Osteocyte (in vitro differentiated cells): ENCODE results near the gene ITPR1. TPM values are rescaled to one million over a fixed set of nuclear protein-coding genes. Genes with fewer than 3 reads are reported as not detected.
"Not testable (repeated sequence)": the region's sequence is repeated elsewhere in the genome, so short reads cannot be mapped to it uniquely, and the experiment has no call there.

Source experiments
- DNase-seq: peaks from one replicate; pipeline ENCODE4 v3.0.0; 2021; ENCODE audit warnings: mixed read lengths; ENCODE audit not compliant: unreplicated experiment; ENCODE audit errors: extremely low spot score
- H3K27ac Mint-ChIP-seq: one replicate; pipeline ENCODE4 v1.8.0; 2021; ENCODE audit warnings: mild to moderate bottlenecking, mixed read lengths; ENCODE audit not compliant: unreplicated experiment
- H3K27me3 Mint-ChIP-seq: one replicate; pipeline ENCODE4 v1.8.0; 2021; ENCODE audit warnings: mixed read lengths; ENCODE audit not compliant: unreplicated experiment
- H3K36me3 Mint-ChIP-seq: one replicate; pipeline ENCODE4 v1.8.0; 2021; ENCODE audit warnings: mixed read lengths; ENCODE audit not compliant: unreplicated experiment
- H3K4me1 Mint-ChIP-seq: one replicate; pipeline ENCODE4 v1.8.0; 2021; ENCODE audit warnings: mixed read lengths; ENCODE audit not compliant: unreplicated experiment
- H3K4me3 Mint-ChIP-seq: one replicate; pipeline ENCODE4 v1.8.0; 2021; ENCODE audit warnings: mild to moderate bottlenecking, moderate library complexity, mixed read lengths; ENCODE audit not compliant: unreplicated experiment
- H3K9me3 Mint-ChIP-seq: one replicate; pipeline ENCODE4 v1.8.0; 2021; ENCODE audit warnings: mixed read lengths; ENCODE audit not compliant: unreplicated experiment
- total RNA-seq: library from RNA; stranded (reverse); gene quantifications from 2 replicates; pipeline ENCODE4 v1.2.1, GENCODE V29; 2021
- TF ChIP-seq, protein P1 (sequence below): fragments of 200-600 bp; sonication (generic); IDR thresholded peaks from 2 replicates; pipeline ENCODE4 v1.5.0; 2021; ENCODE audit warnings: antibody characterized with exemption, mild to moderate bottlenecking, moderate library complexity

Gene ITPR1
- total RNA-seq, 1 donor from 2014 or later, result 34.3 TPM

DNA sequence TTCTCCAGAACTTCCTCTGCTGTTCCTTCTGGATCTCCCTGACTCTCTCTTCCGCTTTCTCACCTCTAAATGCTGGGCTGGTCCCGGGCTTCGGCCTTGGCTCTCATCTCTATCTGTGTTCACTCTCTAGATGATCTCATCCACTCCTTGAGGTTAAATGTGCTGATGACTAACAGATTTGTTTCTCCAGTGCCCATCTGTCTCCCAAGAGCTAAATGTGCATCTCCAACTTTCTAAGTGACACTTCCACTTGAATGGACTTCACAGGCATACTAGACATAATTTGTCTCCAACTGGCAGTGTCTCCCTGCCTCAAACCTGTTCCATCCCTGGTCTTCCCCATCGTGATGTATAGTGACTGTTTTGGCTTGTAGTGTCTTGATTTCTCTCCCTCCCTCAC is 95.3 kb downstream of the ITPR1 start:
- Mint-ChIP-seq H3K9me3 (no peaks in the 10 kb centered on the region), H3K27me3 (no peaks in the 10 kb centered on the region), H3K4me1 (peaks cover 22% of the 10 kb centered on the region), H3K36me3 (no peaks in the 10 kb centered on the region), H3K4me3 (no peak overlapping the region), H3K27ac (no peak overlapping the region)
- no peak for DNase-seq
- TF ChIP-seq, protein P1, sequence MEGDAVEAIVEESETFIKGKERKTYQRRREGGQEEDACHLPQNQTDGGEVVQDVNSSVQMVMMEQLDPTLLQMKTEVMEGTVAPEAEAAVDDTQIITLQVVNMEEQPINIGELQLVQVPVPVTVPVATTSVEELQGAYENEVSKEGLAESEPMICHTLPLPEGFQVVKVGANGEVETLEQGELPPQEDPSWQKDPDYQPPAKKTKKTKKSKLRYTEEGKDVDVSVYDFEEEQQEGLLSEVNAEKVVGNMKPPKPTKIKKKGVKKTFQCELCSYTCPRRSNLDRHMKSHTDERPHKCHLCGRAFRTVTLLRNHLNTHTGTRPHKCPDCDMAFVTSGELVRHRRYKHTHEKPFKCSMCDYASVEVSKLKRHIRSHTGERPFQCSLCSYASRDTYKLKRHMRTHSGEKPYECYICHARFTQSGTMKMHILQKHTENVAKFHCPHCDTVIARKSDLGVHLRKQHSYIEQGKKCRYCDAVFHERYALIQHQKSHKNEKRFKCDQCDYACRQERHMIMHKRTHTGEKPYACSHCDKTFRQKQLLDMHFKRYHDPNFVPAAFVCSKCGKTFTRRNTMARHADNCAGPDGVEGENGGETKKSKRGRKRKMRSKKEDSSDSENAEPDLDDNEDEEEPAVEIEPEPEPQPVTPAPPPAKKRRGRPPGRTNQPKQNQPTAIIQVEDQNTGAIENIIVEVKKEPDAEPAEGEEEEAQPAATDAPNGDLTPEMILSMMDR, result no peak

DNA sequence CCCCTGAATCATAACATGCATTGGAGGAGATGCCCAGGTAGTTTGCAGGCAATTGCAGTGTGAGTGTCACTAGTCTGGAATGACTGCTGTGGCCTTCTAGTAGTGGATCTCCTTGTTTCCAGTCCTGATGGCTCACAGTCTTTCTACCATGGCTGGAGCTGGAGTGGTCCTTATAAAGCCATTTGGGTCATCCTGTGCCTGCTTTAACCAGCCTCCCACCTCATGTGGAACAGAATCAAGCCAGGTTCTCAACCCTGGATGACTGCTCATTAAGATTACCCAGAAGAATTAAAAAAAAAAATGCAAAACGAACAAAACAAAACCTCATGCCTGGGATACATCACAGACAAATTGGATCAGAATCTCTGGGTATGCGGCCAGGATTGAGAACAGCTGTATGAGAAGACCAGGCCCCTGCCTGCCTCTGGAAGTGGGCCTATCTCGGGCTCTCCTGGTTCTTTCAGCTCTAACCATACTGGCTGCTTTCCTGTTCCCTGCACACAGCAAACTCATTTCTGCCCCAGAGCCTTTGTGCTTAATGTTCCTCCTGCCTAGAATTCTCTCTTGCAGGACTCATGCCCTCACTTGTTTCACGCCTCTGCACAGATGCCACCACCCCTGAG is 96.4 kb downstream of the ITPR1 start:
- Mint-ChIP-seq H3K4me1 (peaks cover 10% of the 10 kb centered on the region), H3K9me3 (no peaks in the 10 kb centered on the region), H3K27ac (no peak overlapping the region), H3K27me3 (no peaks in the 10 kb centered on the region), H3K36me3 (no peaks in the 10 kb centered on the region), H3K4me3 (no peak overlapping the region)
- DNase-seq, result no peak
- TF ChIP-seq, protein P1, result no peak

DNA sequence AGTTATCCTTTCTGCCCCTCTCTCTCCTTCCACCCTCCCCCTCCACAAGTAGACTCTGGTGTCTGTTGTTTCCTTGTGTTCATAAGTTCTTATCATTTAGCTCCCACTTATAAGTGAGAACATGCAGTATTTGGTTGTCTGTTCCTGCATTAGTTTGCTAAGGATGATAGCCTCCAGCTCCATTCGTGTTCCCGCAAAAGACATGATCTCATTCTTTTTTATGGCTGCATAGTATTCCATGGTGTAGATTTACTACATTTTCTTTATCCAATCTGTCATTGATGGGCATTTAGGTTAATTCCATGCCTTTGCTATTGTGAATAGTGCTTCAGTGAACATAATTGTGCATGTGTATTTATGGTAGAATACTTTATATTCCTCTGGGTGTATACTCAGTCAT is 97.7 kb downstream of the ITPR1 start:
- H3K27ac Mint-ChIP-seq, H3K27me3 Mint-ChIP-seq, DNase-seq, H3K36me3 Mint-ChIP-seq, H3K4me1 Mint-ChIP-seq, H3K4me3 Mint-ChIP-seq, H3K9me3 Mint-ChIP-seq: not testable (repeated sequence)

DNA sequence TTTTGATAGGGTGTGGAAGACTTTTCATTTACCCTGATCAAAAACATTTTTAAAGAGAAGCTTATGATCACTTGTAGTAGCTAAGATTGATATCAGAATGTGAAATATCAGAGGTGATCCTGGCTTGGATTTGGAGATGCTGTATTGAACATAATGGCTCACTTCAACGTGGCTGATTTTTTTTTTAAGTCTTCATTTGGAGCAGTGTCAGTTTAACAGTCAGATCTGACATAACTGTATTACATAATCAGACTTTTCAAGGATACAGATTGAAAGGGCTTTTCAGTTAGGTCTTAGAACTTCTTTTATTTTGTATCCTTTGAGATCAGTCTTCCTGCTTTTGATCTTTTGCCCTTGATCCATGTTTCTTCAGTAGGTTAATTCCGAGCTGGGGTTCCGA is 98.5 kb downstream of the ITPR1 start:
- H3K36me3 Mint-ChIP-seq, result no peaks in the 10 kb centered on the region
- no peaks in the 10 kb centered on the region for H3K27me3 Mint-ChIP-seq
- H3K4me1 Mint-ChIP-seq, result peaks cover 12% of the 10 kb centered on the region
- H3K27ac Mint-ChIP-seq, result no peak overlapping the region
- no peak for DNase-seq
- TF ChIP-seq, protein P1, result no peak
- no peaks in the 10 kb centered on the region for H3K9me3 Mint-ChIP-seq
- no peak overlapping the region for H3K4me3 Mint-ChIP-seq

DNA sequence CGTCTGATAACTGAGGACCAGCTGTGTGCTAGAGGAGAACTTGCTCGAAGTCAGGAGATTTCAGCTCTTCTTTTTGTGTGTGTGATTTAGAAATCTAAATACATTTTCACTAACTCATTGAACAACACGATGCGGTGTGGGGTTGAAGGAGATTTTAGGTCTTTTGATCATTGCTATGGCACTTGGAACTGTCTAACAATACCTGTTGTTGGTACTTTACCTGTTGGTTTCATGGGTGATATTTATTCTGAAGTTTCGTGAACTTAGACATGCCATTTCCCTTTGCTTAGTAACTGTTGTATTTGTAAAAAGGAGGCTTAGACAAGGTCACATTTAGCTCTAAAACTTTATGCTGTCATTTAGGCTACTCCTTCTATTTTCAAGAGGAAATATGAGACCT is 99.9 kb downstream of the ITPR1 start:
- TF ChIP-seq, protein P1, result no peak
- peaks cover 22% of the 10 kb centered on the region for H3K4me1 Mint-ChIP-seq

DNA sequence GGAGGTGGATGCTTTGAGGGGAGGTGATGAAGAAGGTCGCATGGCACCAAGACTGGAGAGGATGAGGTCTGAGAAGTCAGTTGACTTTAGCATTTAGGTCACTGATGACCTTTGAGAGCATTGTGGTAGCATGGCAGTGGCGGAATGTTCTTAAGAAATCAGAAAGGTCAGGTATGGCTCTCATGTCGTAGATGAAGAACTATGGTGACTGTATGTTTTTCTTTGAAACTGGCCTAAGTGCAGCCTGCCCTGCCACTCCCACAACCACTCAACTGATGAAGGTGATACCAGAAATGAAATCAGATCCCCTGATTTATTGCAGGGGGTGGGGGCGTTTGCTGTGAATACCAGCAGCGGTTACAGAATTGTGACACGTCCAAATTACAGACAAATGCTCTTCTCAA is 102.6 kb downstream of the ITPR1 start:
- H3K4me1 Mint-ChIP-seq, result peaks cover 18% of the 10 kb centered on the region
- no peak for DNase-seq
- no peak overlapping the region for H3K27ac Mint-ChIP-seq
- TF ChIP-seq, protein P1, result no peak
- H3K4me3 Mint-ChIP-seq, result no peak overlapping the region
- no peaks in the 10 kb centered on the region for H3K9me3 Mint-ChIP-seq
- no peaks in the 10 kb centered on the region for H3K27me3 Mint-ChIP-seq
- no peaks in the 10 kb centered on the region for H3K36me3 Mint-ChIP-seq

More for the DNA sequence above, 99.9 kb downstream of the ITPR1 start:
- no peak overlapping the region for H3K4me3 Mint-ChIP-seq
- no peak for DNase-seq
- no peaks in the 10 kb centered on the region for H3K9me3 Mint-ChIP-seq
- no peak overlapping the region for H3K27ac Mint-ChIP-seq
- no peaks in the 10 kb centered on the region for H3K36me3 Mint-ChIP-seq
- no peaks in the 10 kb centered on the region for H3K27me3 Mint-ChIP-seq
